MM.1S (cell line): ENCODE data around the gene MVD.

ENCODE experiments used
- EZH2 ChIP-seq: fragments of 300-600 bp; sonication (generic); optimal IDR thresholded peaks from 2 replicates; pipeline ENCODE3; 2017; ENCODE audit warnings: low read depth, mild to moderate bottlenecking, antibody characterized with exemption, low read length, mixed read lengths
- TF ChIP-seq, protein P1 (sequence below): fragments of 300-600 bp; sonication (generic); IDR thresholded peaks from 2 replicates; pipeline ENCODE4 v1.5.1; 2016; ENCODE audit warnings: antibody characterized with exemption, low read length, mixed read lengths

DNA sequence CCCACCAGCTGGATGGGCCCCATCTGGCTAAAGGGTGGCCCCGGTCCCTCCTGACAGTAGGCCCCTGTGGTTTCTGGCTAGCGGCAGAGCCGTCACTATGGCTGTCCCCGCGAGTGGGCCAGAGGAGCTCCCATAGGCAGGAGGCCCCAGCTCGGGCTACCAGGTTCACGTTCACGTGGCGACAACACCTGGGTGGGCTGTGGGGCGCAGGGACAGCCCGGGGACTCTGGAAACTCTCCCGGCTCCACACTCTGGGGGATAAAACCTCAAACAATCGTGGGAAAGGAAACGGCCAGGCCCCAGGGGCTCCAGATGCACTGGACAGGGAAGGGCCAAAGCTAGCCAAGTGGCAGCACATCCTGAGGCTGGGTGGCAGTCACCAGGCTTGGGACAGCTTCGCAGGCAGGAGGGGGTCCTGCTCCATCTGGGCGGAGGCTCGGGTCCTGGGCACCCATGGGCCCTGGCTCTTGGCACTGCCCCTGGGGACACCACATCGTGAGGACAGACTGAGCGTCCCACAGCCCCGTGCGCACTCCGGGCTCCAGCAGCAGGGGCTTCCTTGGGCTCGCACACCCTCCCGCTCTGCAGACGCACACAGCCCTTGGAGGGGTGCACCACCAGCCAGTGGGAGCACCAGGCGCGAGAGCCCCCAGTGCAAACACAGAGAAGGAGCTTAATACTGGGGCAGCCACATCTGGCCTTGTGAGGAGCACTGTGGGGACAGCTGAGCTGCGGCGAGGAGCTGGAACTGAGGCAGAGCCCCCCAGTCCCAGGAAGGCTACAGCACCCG lies 38.9 kb upstream of the MVD start:
- TF ChIP-seq EZH2: no peak
- TF ChIP-seq, protein P1, sequence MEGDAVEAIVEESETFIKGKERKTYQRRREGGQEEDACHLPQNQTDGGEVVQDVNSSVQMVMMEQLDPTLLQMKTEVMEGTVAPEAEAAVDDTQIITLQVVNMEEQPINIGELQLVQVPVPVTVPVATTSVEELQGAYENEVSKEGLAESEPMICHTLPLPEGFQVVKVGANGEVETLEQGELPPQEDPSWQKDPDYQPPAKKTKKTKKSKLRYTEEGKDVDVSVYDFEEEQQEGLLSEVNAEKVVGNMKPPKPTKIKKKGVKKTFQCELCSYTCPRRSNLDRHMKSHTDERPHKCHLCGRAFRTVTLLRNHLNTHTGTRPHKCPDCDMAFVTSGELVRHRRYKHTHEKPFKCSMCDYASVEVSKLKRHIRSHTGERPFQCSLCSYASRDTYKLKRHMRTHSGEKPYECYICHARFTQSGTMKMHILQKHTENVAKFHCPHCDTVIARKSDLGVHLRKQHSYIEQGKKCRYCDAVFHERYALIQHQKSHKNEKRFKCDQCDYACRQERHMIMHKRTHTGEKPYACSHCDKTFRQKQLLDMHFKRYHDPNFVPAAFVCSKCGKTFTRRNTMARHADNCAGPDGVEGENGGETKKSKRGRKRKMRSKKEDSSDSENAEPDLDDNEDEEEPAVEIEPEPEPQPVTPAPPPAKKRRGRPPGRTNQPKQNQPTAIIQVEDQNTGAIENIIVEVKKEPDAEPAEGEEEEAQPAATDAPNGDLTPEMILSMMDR: no peak
